Liver (tissue), 9 donors: ENCODE measurements around the gene WDR41. TPM values are rescaled to one million over a fixed set of nuclear protein-coding genes. Genes with fewer than 3 reads are reported as not detected.
A peak's percentile ranks its signal among the peaks of the same experiment; 100 is the strongest.

Source experiments
- DNase-seq: peaks from one replicate; pipeline ENCODE4 v3.0.0-alpha.2; 2017; ENCODE audit warnings: low spot score
- H3K27ac ChIP-seq, 2 donors: one replicate each; pipeline ENCODE4 v1.7.0; 2013; ENCODE audit warnings: inconsistent platforms in 2 of 2, low read length in 2 of 2, control low read depth in 1 of 2, low read depth in 1 of 2, mild to moderate bottlenecking in 1 of 2
- H3K27me3 ChIP-seq, 4 donors: one replicate each; pipeline versions ENCODE4 v1.6.1 to v1.7.0; 2013; ENCODE audit warnings: low read length in 3 of 4, inconsistent platforms in 1 of 4, mild to moderate bottlenecking in 1 of 4, moderate library complexity in 1 of 4; ENCODE audit not compliant: control insufficient read depth in 4 of 4, insufficient read depth in 4 of 4
- H3K36me3 ChIP-seq, 4 donors: one replicate each; pipeline versions ENCODE4 v1.6.1 to v1.7.0; 2013; ENCODE audit warnings: low read length in 3 of 4, mild to moderate bottlenecking in 3 of 4, low read depth in 1 of 4, moderate library complexity in 1 of 4; ENCODE audit not compliant: control insufficient read depth in 4 of 4, insufficient read depth in 3 of 4
- H3K4me1 ChIP-seq, 4 donors: one replicate each; pipeline versions ENCODE4 v1.6.1 to v1.7.0; 2013; ENCODE audit warnings: low read length in 3 of 4, mild to moderate bottlenecking in 3 of 4, moderate library complexity in 1 of 4; ENCODE audit not compliant: control insufficient read depth in 4 of 4, insufficient read depth in 4 of 4
- H3K4me3 ChIP-seq, 3 donors: one replicate each; pipeline versions ENCODE4 v1.6.1 to v1.7.0; 2013; ENCODE audit warnings: low read length in 3 of 3, control low read depth in 1 of 3, low read depth in 1 of 3, mild to moderate bottlenecking in 1 of 3
- H3K9ac ChIP-seq, 2 donors: one replicate each; pipeline ENCODE4 v1.7.0; 2013; ENCODE audit warnings: low read length in 2 of 2, mild to moderate bottlenecking in 2 of 2, moderate library complexity in 2 of 2, control low read depth in 1 of 2, low read depth in 1 of 2
- H3K9me3 ChIP-seq, 4 donors: one replicate each; pipeline versions ENCODE4 v1.6.1 to v1.7.0; 2013; ENCODE audit warnings: low read length in 3 of 4; ENCODE audit not compliant: control insufficient read depth in 4 of 4
- FOXA1 ChIP-seq: IDR thresholded peaks from 2 replicates; pipeline ENCODE4 v1.6.1; 2016; ENCODE audit warnings: antibody characterized with exemption
- FOXA2 ChIP-seq: IDR thresholded peaks from 2 replicates; pipeline ENCODE4 v1.6.1; 2016; ENCODE audit warnings: antibody characterized with exemption
- GABPA ChIP-seq, 2 donors: IDR thresholded peaks in 1 of 2; conservative IDR thresholded peaks in 1 of 2; 2 replicates each; pipeline ENCODE4 v1.6.1; 2016; ENCODE audit warnings: antibody characterized with exemption in 2 of 2, mild to moderate bottlenecking in 1 of 2, moderate library complexity in 1 of 2
- HNF4A ChIP-seq, 2 donors: conservative IDR thresholded peaks; 2 replicates each; pipeline ENCODE4 v1.6.1; 2016; ENCODE audit warnings: antibody characterized with exemption in 2 of 2, mild to moderate bottlenecking in 2 of 2
- HNF4G ChIP-seq: IDR thresholded peaks from 2 replicates; pipeline ENCODE4 v1.6.1; 2016; ENCODE audit warnings: antibody characterized with exemption
- JUND ChIP-seq, 2 donors: IDR thresholded peaks; 2 replicates each; pipeline ENCODE4 v1.6.1; 2016; ENCODE audit warnings: antibody characterized with exemption in 2 of 2
- NR2F2 ChIP-seq: IDR thresholded peaks from 2 replicates; pipeline ENCODE4 v1.6.1; 2016; ENCODE audit warnings: antibody characterized with exemption
- RAD21 ChIP-seq, 2 donors: IDR thresholded peaks; 2 replicates each; pipeline ENCODE4 v1.6.1; 2016; ENCODE audit warnings: antibody characterized with exemption in 2 of 2, mild to moderate bottlenecking in 2 of 2
- RXRA ChIP-seq, 2 donors: IDR thresholded peaks; 2 replicates each; pipeline ENCODE4 v1.6.1; 2017 to 2018; ENCODE audit warnings: antibody characterized with exemption in 2 of 2, mild to moderate bottlenecking in 1 of 2
- SP1 ChIP-seq: IDR thresholded peaks from 2 replicates; pipeline ENCODE4 v1.6.1; 2018; ENCODE audit warnings: antibody characterized with exemption, mild to moderate bottlenecking
- YY1 ChIP-seq: IDR thresholded peaks from 2 replicates; pipeline ENCODE4 v1.6.1; 2016; ENCODE audit warnings: antibody characterized with exemption, mild to moderate bottlenecking
- WGBS: extraction: QIAGEN DNeasy Blood & Tissue Kit; methylation state at CpG from one replicate; pipeline ENCODE4 v1.1.7; 2013; 5-methylcytosine and 5-hydroxymethylcytosine counted together
- polyA plus RNA-seq, 2 donors: library from polyadenylated mRNA; stranded (reverse) in 1 of 2; unstranded in 1 of 2; fragments of 200-250 nt in 1 of 2; fragments of >200 nt in 1 of 2; fragmentation: Nextera tagmentation in 1 of 2; extraction: Ambion mirVana in 1 of 2; gene quantifications; one replicate each; pipeline versions ENCODE4 v1.2.1 to v1.2.3, GENCODE V29; 2013 to 2015
- total RNA-seq, 2 donors: library from RNA; depleted of rRNA; stranded (reverse); fragments of >200 nt; gene quantifications; one replicate each; pipeline ENCODE4 v1.2.3, GENCODE V29; 2014
- TF ChIP-seq, protein P1 (sequence below): fragments of 150-350 bp; IDR thresholded peaks from 2 replicates; pipeline ENCODE4 v1.5.1; 2017; ENCODE audit warnings: improper control_type of control experiment, low read depth, low read length; ENCODE audit not compliant: missing input control
- TF ChIP-seq, protein P2 (sequence below): IDR thresholded peaks from 2 replicates; pipeline ENCODE4 v1.6.1; 2016; ENCODE audit warnings: antibody characterized with exemption
- TF ChIP-seq, protein P3 (sequence below): IDR thresholded peaks from 2 replicates; pipeline ENCODE4 v1.6.1; 2016; ENCODE audit warnings: antibody characterized with exemption, mild to moderate bottlenecking
- TF ChIP-seq, protein P4 (sequence below): IDR thresholded peaks from 2 replicates; pipeline ENCODE4 v1.6.1; 2016; ENCODE audit warnings: antibody characterized with exemption
- donor health status: healthy.
- donor health status: healthy.
- donor health status: healthy.
- donor health status: healthy.
- donor health status: healthy.

WDR41 gene
- total and polyA plus RNA-seq, 4 donors, result 8.1 to 21.2 (median 14.5) TPM

DNA sequence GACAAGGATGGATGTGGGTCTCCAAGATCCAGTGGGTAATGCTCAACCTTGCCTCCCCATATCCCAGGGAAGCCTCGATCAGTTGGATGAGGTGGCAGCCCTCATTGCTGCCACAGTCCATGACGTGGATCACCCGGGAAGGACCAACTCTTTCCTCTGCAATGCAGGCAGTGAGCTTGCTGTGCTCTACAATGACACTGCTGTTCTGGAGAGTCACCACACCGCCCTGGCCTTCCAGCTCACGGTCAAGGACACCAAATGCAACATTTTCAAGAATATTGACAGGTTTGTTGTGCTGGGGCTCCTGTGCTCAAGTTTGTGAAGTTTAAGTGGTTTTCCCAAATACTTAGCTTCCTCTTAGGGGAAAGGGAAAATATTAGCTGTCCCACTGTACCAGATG lies 74.0 kb downstream of the WDR41 start:
- DNase-seq, result no peak
- Histone ChIP-seq H3K4me3 (no peak overlapping the region), H3K27me3 (no peaks in the 10 kb centered on the region), H3K36me3 (no peaks in the 10 kb centered on the region), H3K9ac (no peak overlapping the region), H3K9me3 (no peaks in the 10 kb centered on the region), H3K4me1 (peaks cover 3 to 17% (median 13%) of the 10 kb centered on the region in 4 donors), H3K27ac (no peak overlapping the region)
- WGBS, result 86% methylated on average over 5 of the region's 5 CpGs
- TF ChIP-seq FOXA2 (no peak), NR2F2 (no peak), HNF4G (no peak), JUND (IDR thresholded peaks at IDR 0.05) (no peak), RAD21 (IDR thresholded peaks at IDR 0.05) (no peak)
- TF ChIP-seq, protein P1, sequence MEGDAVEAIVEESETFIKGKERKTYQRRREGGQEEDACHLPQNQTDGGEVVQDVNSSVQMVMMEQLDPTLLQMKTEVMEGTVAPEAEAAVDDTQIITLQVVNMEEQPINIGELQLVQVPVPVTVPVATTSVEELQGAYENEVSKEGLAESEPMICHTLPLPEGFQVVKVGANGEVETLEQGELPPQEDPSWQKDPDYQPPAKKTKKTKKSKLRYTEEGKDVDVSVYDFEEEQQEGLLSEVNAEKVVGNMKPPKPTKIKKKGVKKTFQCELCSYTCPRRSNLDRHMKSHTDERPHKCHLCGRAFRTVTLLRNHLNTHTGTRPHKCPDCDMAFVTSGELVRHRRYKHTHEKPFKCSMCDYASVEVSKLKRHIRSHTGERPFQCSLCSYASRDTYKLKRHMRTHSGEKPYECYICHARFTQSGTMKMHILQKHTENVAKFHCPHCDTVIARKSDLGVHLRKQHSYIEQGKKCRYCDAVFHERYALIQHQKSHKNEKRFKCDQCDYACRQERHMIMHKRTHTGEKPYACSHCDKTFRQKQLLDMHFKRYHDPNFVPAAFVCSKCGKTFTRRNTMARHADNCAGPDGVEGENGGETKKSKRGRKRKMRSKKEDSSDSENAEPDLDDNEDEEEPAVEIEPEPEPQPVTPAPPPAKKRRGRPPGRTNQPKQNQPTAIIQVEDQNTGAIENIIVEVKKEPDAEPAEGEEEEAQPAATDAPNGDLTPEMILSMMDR, result no peak

DNA sequence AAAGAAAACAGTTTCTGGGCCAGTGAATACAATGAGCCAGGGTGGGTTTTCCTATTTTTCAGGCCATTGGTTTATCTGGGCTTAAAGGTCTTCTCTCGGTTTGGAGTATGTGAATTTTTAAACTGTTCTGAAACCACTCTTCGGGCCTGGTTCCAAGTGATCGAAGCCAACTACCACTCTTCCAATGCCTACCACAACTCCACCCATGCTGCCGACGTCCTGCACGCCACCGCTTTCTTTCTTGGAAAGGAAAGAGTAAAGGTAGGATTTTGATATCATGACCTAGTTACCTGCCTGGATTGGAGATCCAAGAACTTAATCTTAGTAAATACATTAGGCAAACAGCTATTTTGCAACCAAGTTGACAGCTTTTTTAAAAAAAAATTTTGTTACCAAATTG lies 79.1 kb downstream of the WDR41 start:
- no peak for TF ChIP-seq SP1
- peak in 1 of 2 donors; percentile 48 for TF ChIP-seq RXRA (IDR thresholded peaks at IDR 0.05)
- no peak for TF ChIP-seq RAD21 (IDR thresholded peaks at IDR 0.05)
- TF ChIP-seq GABPA (IDR thresholded peaks at IDR 0.05 in 1 of 2, conservative IDR thresholded peaks at IDR 0.05 in 1 of 2), result peak in 1 of 2 donors; percentile 11
- TF ChIP-seq FOXA1, result no peak
- TF ChIP-seq YY1, result no peak
- TF ChIP-seq HNF4A (conservative IDR thresholded peaks at IDR 0.05), result peak in 1 of 2 donors; percentile 48
- TF ChIP-seq HNF4G, result no peak
- peak; percentile 21 for TF ChIP-seq FOXA2
- TF ChIP-seq, protein P2, sequence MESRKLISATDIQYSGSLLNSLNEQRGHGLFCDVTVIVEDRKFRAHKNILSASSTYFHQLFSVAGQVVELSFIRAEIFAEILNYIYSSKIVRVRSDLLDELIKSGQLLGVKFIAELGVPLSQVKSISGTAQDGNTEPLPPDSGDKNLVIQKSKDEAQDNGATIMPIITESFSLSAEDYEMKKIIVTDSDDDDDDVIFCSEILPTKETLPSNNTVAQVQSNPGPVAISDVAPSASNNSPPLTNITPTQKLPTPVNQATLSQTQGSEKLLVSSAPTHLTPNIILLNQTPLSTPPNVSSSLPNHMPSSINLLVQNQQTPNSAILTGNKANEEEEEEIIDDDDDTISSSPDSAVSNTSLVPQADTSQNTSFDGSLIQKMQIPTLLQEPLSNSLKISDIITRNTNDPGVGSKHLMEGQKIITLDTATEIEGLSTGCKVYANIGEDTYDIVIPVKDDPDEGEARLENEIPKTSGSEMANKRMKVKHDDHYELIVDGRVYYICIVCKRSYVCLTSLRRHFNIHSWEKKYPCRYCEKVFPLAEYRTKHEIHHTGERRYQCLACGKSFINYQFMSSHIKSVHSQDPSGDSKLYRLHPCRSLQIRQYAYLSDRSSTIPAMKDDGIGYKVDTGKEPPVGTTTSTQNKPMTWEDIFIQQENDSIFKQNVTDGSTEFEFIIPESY, result no peak
- Histone ChIP-seq H3K9me3 (no peaks in the 10 kb centered on the region), H3K4me3 (no peak overlapping the region), H3K36me3 (no peaks in the 10 kb centered on the region), H3K27ac (peak overlapping the region in 1 of 2 donors; percentile 56), H3K4me1 (peaks cover 3 to 10% (median 3%) of the 10 kb centered on the region in 4 donors), H3K27me3 (no peaks in the 10 kb centered on the region), H3K9ac (no peak overlapping the region)
- no peak for DNase-seq
- WGBS, result 43% methylated on average over 7 of the region's 7 CpGs

DNA sequence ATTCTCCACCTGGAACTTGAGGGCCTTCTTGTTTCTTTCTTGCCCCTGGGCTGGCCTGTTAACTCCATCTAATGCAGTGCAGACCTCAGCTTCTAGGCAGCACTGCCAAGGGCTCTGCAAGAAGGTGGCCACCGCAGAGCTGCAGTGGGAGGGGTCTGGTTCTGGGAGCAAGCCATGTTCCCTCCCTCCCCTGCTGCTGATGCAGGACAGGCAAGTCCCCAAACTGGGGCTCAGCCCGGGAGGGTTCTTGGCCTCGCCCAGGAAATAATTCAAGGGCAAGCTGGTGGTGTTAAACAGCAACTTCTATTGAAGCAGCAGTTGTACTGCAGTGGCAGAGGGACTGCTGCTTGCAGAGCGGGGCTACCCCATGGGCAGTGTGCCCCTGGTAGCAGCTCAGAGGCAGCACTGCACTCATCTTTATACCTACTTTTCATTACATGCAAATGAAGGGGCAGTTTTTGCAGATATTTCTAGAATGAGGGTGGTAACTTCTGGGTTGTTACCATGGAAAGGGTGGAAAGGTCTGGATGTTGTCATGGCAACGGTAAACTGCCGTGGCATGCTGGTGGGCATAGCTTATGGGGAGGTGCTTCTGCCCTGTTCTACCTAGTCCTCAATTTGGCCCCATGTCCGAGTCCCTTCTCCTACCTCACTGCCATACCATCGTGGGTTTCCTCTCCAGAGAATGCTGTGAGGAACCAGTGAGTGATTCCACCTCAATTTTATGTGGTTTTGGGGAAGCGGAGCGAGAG lies 82.1 kb downstream of the WDR41 start:
- no peaks in the 10 kb centered on the region for H3K9me3 ChIP-seq
- peaks cover 3 to 10% (median 3%) of the 10 kb centered on the region in 4 donors for H3K4me1 ChIP-seq
- H3K36me3 ChIP-seq, result no peaks in the 10 kb centered on the region
- DNase-seq, result no peak
- no peak overlapping the region for H3K27ac ChIP-seq
- no peak overlapping the region for H3K4me3 ChIP-seq
- WGBS, result 84% methylated on average over 10 of the region's 10 CpGs
- TF ChIP-seq FOXA1 (no peak), HNF4A (conservative IDR thresholded peaks at IDR 0.05) (no peak), NR2F2 (no peak), YY1 (no peak), HNF4G (no peak), GABPA (IDR thresholded peaks at IDR 0.05 in 1 of 2, conservative IDR thresholded peaks at IDR 0.05 in 1 of 2) (no peak), JUND (IDR thresholded peaks at IDR 0.05) (no peak), FOXA2 (no peak)
- TF ChIP-seq, protein P1, result no peak
- TF ChIP-seq, protein P3, sequence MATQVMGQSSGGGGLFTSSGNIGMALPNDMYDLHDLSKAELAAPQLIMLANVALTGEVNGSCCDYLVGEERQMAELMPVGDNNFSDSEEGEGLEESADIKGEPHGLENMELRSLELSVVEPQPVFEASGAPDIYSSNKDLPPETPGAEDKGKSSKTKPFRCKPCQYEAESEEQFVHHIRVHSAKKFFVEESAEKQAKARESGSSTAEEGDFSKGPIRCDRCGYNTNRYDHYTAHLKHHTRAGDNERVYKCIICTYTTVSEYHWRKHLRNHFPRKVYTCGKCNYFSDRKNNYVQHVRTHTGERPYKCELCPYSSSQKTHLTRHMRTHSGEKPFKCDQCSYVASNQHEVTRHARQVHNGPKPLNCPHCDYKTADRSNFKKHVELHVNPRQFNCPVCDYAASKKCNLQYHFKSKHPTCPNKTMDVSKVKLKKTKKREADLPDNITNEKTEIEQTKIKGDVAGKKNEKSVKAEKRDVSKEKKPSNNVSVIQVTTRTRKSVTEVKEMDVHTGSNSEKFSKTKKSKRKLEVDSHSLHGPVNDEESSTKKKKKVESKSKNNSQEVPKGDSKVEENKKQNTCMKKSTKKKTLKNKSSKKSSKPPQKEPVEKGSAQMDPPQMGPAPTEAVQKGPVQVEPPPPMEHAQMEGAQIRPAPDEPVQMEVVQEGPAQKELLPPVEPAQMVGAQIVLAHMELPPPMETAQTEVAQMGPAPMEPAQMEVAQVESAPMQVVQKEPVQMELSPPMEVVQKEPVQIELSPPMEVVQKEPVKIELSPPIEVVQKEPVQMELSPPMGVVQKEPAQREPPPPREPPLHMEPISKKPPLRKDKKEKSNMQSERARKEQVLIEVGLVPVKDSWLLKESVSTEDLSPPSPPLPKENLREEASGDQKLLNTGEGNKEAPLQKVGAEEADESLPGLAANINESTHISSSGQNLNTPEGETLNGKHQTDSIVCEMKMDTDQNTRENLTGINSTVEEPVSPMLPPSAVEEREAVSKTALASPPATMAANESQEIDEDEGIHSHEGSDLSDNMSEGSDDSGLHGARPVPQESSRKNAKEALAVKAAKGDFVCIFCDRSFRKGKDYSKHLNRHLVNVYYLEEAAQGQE, result no peak
- TF ChIP-seq, protein P4, sequence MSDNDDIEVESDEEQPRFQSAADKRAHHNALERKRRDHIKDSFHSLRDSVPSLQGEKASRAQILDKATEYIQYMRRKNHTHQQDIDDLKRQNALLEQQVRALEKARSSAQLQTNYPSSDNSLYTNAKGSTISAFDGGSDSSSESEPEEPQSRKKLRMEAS, result no peak
- H3K27me3 ChIP-seq, result no peaks in the 10 kb centered on the region
- no peak overlapping the region for H3K9ac ChIP-seq
